IMR-90 (cell line): Measurements from ENCODE around the gene MPZL3.

Source experiments
- BHLHE40 ChIP-seq: fragments of 150-350 bp; IDR thresholded peaks from 2 replicates; pipeline ENCODE4 v1.6.1; 2016; ENCODE audit warnings: mild to moderate bottlenecking, low read depth, low read length
- CEBPB ChIP-seq: IDR thresholded peaks from 2 replicates; pipeline ENCODE4 v1.6.1; 2012; ENCODE audit warnings: low read depth, low read length, improper control_type of control experiment
- CHD1 ChIP-seq: IDR thresholded peaks from 2 replicates; pipeline ENCODE4 v1.6.1; 2012; ENCODE audit warnings: low read depth, low read length, improper control_type of control experiment
- FOS ChIP-seq: fragments of 150-350 bp; IDR thresholded peaks from 2 replicates; pipeline ENCODE4 v1.6.1; 2016; ENCODE audit warnings: low read depth, low read length
- MAFK ChIP-seq: IDR thresholded peaks from 2 replicates; pipeline ENCODE4 v1.6.1; 2012; ENCODE audit warnings: low read depth, low read length, improper control_type of control experiment
- MAZ ChIP-seq: IDR thresholded peaks from 2 replicates; pipeline ENCODE4 v1.6.1; 2012; ENCODE audit warnings: low read depth, mild to moderate bottlenecking, low read length, improper control_type of control experiment, moderate library complexity, borderline replicate concordance
- MXI1 ChIP-seq: IDR thresholded peaks from 2 replicates; pipeline ENCODE4 v1.6.1; 2012; ENCODE audit warnings: low read depth, mild to moderate bottlenecking, low read length, moderate library complexity, borderline replicate concordance
- POLR2A ChIP-seq: IDR thresholded peaks from 2 replicates; pipeline ENCODE4 v1.6.1; 2012; ENCODE audit warnings: mild to moderate bottlenecking, low read depth, low read length
- RCOR1 ChIP-seq: IDR thresholded peaks from 2 replicates; pipeline ENCODE4 v1.6.1; 2012; ENCODE audit warnings: mild to moderate bottlenecking, low read length, improper control_type of control experiment; ENCODE audit not compliant: insufficient replicate concordance
- SMC3 ChIP-seq: fragments of 150-350 bp; IDR thresholded peaks from 2 replicates; pipeline ENCODE4 v1.6.1; 2016; ENCODE audit warnings: low read depth, mild to moderate bottlenecking, antibody characterized with exemption, low read length, moderate library complexity
- TF ChIP-seq, protein P1 (sequence below): conservative IDR thresholded peaks from 2 replicates; pipeline ENCODE4 v1.5.1; 2012; ENCODE audit warnings: mild to moderate bottlenecking, low read depth, low read length, improper control_type of control experiment
- TF ChIP-seq, protein P2 (sequence below): fragments of 150-350 bp; IDR thresholded peaks from 2 replicates; pipeline ENCODE4 v1.6.1; 2017; ENCODE audit warnings: mild to moderate bottlenecking, antibody characterized with exemption, low read length, low read depth

GRCh38 chr11:118272001-118272400 is 19.8 kb upstream of the MPZL3 start:
- TF ChIP-seq, protein P1, sequence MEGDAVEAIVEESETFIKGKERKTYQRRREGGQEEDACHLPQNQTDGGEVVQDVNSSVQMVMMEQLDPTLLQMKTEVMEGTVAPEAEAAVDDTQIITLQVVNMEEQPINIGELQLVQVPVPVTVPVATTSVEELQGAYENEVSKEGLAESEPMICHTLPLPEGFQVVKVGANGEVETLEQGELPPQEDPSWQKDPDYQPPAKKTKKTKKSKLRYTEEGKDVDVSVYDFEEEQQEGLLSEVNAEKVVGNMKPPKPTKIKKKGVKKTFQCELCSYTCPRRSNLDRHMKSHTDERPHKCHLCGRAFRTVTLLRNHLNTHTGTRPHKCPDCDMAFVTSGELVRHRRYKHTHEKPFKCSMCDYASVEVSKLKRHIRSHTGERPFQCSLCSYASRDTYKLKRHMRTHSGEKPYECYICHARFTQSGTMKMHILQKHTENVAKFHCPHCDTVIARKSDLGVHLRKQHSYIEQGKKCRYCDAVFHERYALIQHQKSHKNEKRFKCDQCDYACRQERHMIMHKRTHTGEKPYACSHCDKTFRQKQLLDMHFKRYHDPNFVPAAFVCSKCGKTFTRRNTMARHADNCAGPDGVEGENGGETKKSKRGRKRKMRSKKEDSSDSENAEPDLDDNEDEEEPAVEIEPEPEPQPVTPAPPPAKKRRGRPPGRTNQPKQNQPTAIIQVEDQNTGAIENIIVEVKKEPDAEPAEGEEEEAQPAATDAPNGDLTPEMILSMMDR, result no peak
- no peak for TF ChIP-seq POLR2A
- no peak for TF ChIP-seq CHD1
- TF ChIP-seq, protein P2, sequence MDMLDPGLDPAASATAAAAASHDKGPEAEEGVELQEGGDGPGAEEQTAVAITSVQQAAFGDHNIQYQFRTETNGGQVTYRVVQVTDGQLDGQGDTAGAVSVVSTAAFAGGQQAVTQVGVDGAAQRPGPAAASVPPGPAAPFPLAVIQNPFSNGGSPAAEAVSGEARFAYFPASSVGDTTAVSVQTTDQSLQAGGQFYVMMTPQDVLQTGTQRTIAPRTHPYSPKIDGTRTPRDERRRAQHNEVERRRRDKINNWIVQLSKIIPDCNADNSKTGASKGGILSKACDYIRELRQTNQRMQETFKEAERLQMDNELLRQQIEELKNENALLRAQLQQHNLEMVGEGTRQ, result no peak
- TF ChIP-seq FOS, result no peak
- TF ChIP-seq BHLHE40, result no peak
- no peak for TF ChIP-seq MXI1
- TF ChIP-seq CEBPB, result no peak
- no peak for TF ChIP-seq SMC3
- TF ChIP-seq MAZ, result no peak
- no peak for TF ChIP-seq MAFK
- TF ChIP-seq RCOR1, result no peak
